GM12891 (cell line): ENCODE data around the gene GRM3.

ENCODE experiments used
- POLR2A ChIP-seq: IDR thresholded peaks from 2 replicates; pipeline ENCODE4 v1.6.1; 2011; ENCODE audit warnings: low read depth, low read length, control low read depth
- POLR2AphosphoS5 ChIP-seq: IDR thresholded peaks from 2 replicates; pipeline ENCODE4 v1.6.1; 2011; ENCODE audit warnings: low read depth, low read length, control low read depth
- POU2F2 ChIP-seq: IDR thresholded peaks from 2 replicates; pipeline ENCODE4 v1.6.1; 2011; ENCODE audit warnings: low read depth, mild to moderate bottlenecking, control low read depth, low read length, moderate library complexity
- SPI1 ChIP-seq: IDR thresholded peaks from 2 replicates; pipeline ENCODE4 v1.6.1; 2011; ENCODE audit warnings: low read depth, low read length, control low read depth
- TAF1 ChIP-seq: IDR thresholded peaks from 2 replicates; pipeline ENCODE4 v1.6.1; 2011; ENCODE audit warnings: low read depth, low read length, control low read depth

DNA sequence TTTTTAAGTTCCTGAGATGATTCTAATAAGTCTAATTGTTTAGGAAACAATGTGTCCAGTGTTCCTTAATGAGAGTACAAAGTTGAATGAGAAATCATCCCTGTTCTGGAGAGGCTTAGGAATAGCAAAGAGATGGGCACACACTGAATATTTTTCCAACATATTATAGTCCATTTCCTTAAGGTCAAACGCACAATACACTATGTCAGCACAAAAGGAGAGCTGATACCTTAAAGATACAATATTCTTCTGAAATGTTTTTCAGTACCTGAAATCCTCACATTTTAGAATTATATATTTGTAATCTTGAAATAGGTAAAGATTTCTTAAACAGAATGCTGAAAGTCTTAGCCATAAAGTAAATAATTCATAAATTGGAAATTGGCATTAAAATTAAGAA, 183.2 kb downstream of the GRM3 start:
- TF ChIP-seq TAF1 (no peak), SPI1 (no peak), POLR2AphosphoS5 (no peak), POLR2A (no peak), POU2F2 (no peak)
